Endodermal cell (in vitro differentiated cells): ENCODE data around the gene SERPINE3. TPM values are rescaled to one million over a fixed set of nuclear protein-coding genes. Genes with fewer than 3 reads are reported as not detected.

ENCODE experiments used
- DNase-seq: peaks from one replicate; pipeline ENCODE4 v3.0.0-alpha.2; 2017
- H3K27ac ChIP-seq: 2 replicates; pipeline ENCODE4 v1.5.1; 2013; ENCODE audit warnings: mild to moderate bottlenecking, low read depth, low read length, moderate library complexity
- H3K27me3 ChIP-seq: 2 replicates; pipeline ENCODE4 v1.6.1; 2013; ENCODE audit warnings: mild to moderate bottlenecking, low read length, moderate library complexity; ENCODE audit not compliant: insufficient read depth, control insufficient read depth, poor library complexity, severe bottlenecking
- H3K36me3 ChIP-seq: 2 replicates; pipeline ENCODE4 v1.7.0; 2013; ENCODE audit warnings: mild to moderate bottlenecking, low read length, moderate library complexity; ENCODE audit not compliant: control insufficient read depth, insufficient read depth
- H3K4me1 ChIP-seq: one replicate; pipeline ENCODE4 v1.7.0; 2013; ENCODE audit warnings: low read length; ENCODE audit not compliant: control insufficient read depth, insufficient read depth
- H3K4me3 ChIP-seq: 2 replicates; pipeline ENCODE4 v1.5.1; 2013; ENCODE audit warnings: mild to moderate bottlenecking, low read length, moderate library complexity
- H3K9ac ChIP-seq: 2 replicates; pipeline ENCODE4 v1.6.1; 2013; ENCODE audit warnings: mild to moderate bottlenecking, low read length, moderate library complexity; ENCODE audit not compliant: poor library complexity, severe bottlenecking; ENCODE audit errors: extremely low read depth
- H3K9me3 ChIP-seq: 2 replicates; pipeline ENCODE4 v1.6.1; 2013; ENCODE audit warnings: mild to moderate bottlenecking, low read length, moderate library complexity; ENCODE audit not compliant: control insufficient read depth
- H3K27ac Mint-ChIP-seq: 2 replicates; pipeline ENCODE4 v1.8.0; 2020; ENCODE audit warnings: mixed read lengths
- H3K27me3 Mint-ChIP-seq: 2 replicates; pipeline ENCODE4 v1.8.0; 2021; ENCODE audit warnings: mild to moderate bottlenecking, mixed read lengths; ENCODE audit not compliant: insufficient read depth
- H3K36me3 Mint-ChIP-seq: 2 replicates; pipeline ENCODE4 v1.8.0; 2020; ENCODE audit warnings: low read depth, mixed read lengths
- H3K4me1 Mint-ChIP-seq: 2 replicates; pipeline ENCODE4 v1.8.0; 2020; ENCODE audit warnings: mixed read lengths
- H3K4me3 Mint-ChIP-seq: 2 replicates; pipeline ENCODE4 v1.8.0; 2020; ENCODE audit warnings: mild to moderate bottlenecking, moderate library complexity, mixed read lengths
- H3K9me3 Mint-ChIP-seq: 2 replicates; pipeline ENCODE4 v1.8.0; 2020; ENCODE audit warnings: mild to moderate bottlenecking, mixed read lengths
- WGBS, 2 experiments: methylation state at CpG; one replicate each; pipeline versions ENCODE4 v1.1.5 to v1.1.7; 2013; ENCODE audit warnings: missing lambda C conversion rate in 2 of 2, mixed read lengths in 1 of 2; ENCODE audit not compliant: insufficient coverage in 1 of 2, insufficient read length in 1 of 2; 5-methylcytosine and 5-hydroxymethylcytosine counted together
- total RNA-seq, 2 donors: library from RNA; stranded (reverse); fragmentation: NEBNext Ultra II Directional in 1 of 2; extraction: Animal tissue kit (Norgen Biotek cat#: 25700) in 1 of 2; gene quantifications; 2 replicates in 1 of 2; 3 replicates in 1 of 2; pipeline ENCODE4 v1.2.1, GENCODE V29; 2021
- TF ChIP-seq, protein P1 (sequence below): fragments of 200-600 bp; sonication (generic); conservative IDR thresholded peaks from 2 replicates; pipeline ENCODE4 v1.5.0; 2021; ENCODE audit warnings: antibody characterized with exemption, mild to moderate bottlenecking

The SERPINE3 gene
- total RNA-seq, 2 donors from 2014 or later: 0.89 TPM; not detected in 1

DNA sequence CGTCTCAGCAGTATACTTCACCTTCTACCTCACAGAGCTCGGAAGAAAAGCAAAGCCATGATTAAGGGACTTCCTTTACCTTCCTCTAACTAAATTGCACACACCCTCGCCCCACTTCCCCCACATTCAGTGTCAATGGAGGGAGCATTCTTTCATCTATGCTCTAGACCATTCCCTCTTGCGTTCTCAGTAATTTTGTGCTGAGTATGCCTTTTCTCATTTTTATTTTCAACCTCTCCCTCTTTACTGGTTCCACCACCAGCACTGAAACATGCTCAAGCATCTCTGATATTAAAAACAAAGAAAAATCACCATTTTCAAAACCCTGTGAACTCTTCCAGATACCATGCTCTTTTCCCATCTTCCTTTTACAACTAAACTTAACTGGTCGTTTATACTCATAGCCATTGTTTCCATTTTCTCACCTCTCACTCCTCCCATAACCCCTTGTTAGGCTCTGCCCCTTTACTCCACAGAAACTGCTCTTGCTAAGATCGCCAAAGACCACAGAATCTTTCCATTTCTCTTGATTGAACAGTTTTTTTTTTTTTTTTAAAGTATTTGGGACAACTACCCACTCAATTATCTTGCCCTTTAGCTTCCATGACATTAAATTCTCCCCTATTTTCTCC lies 32.4 kb downstream of the SERPINE3 start:
- Histone ChIP-seq H3K4me3 (no peak overlapping the region), H3K4me1 (peaks cover 5% of the 10 kb centered on the region), H3K36me3 (peaks cover 93% of the 10 kb centered on the region), H3K27me3 (no peaks in the 10 kb centered on the region), H3K9me3 (no peaks in the 10 kb centered on the region), H3K27ac (no peak overlapping the region), H3K9ac (no peak overlapping the region)
- Mint-ChIP-seq H3K27ac (no peak overlapping the region), H3K4me3 (no peak overlapping the region), H3K27me3 (no peaks in the 10 kb centered on the region), H3K4me1 (no peaks in the 10 kb centered on the region), H3K36me3 (peaks cover 34% of the 10 kb centered on the region), H3K9me3 (no peaks in the 10 kb centered on the region)
- TF ChIP-seq, protein P1, sequence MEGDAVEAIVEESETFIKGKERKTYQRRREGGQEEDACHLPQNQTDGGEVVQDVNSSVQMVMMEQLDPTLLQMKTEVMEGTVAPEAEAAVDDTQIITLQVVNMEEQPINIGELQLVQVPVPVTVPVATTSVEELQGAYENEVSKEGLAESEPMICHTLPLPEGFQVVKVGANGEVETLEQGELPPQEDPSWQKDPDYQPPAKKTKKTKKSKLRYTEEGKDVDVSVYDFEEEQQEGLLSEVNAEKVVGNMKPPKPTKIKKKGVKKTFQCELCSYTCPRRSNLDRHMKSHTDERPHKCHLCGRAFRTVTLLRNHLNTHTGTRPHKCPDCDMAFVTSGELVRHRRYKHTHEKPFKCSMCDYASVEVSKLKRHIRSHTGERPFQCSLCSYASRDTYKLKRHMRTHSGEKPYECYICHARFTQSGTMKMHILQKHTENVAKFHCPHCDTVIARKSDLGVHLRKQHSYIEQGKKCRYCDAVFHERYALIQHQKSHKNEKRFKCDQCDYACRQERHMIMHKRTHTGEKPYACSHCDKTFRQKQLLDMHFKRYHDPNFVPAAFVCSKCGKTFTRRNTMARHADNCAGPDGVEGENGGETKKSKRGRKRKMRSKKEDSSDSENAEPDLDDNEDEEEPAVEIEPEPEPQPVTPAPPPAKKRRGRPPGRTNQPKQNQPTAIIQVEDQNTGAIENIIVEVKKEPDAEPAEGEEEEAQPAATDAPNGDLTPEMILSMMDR: no peak
- DNase-seq: no peak
- WGBS, 2 experiments: 88 to 94% methylated on average over 5 to 6 of the region's 6 CpGs

GRCh38 chr13:51373451-51373850 lies 34.0 kb downstream of the SERPINE3 start:
- Mint-ChIP-seq H3K27me3 (no peaks in the 10 kb centered on the region), H3K4me1 (no peaks in the 10 kb centered on the region), H3K27ac (no peak overlapping the region), H3K9me3 (no peaks in the 10 kb centered on the region), H3K36me3 (peaks cover 39% of the 10 kb centered on the region), H3K4me3 (no peak overlapping the region)
- no peak for DNase-seq
- peaks cover 5% of the 10 kb centered on the region for H3K4me1 ChIP-seq
- H3K4me3 ChIP-seq: no peak overlapping the region
- H3K36me3 ChIP-seq: peaks cover 92% of the 10 kb centered on the region
- 96 to 97% methylated on average over 2 of the region's 2 CpGs for WGBS, 2 experiments
- H3K27me3 ChIP-seq: no peaks in the 10 kb centered on the region
- no peak overlapping the region for H3K9ac ChIP-seq
- H3K27ac ChIP-seq: no peak overlapping the region
- H3K9me3 ChIP-seq: no peaks in the 10 kb centered on the region
- TF ChIP-seq, protein P1: no peak

- Histone ChIP-seq H3K9ac (no peak overlapping the region), H3K27me3 (no peaks in the 10 kb centered on the region), H3K9me3 (no peaks in the 10 kb centered on the region), H3K27ac (no peak overlapping the region), H3K4me1 (no peaks in the 10 kb centered on the region), H3K4me3 (no peak overlapping the region), H3K36me3 (peaks cover 91% of the 10 kb centered on the region)
- Mint-ChIP-seq H3K27me3 (no peaks in the 10 kb centered on the region), H3K27ac (no peak overlapping the region), H3K9me3 (no peaks in the 10 kb centered on the region), H3K36me3 (peaks cover 45% of the 10 kb centered on the region), H3K4me3 (no peak overlapping the region), H3K4me1 (no peaks in the 10 kb centered on the region)
- no peak for DNase-seq
- TF ChIP-seq, protein P1: no peak
- WGBS, 2 experiments: 94 to 96% methylated on average over 4 of the region's 4 CpGs
Observed at GRCh38 chr13:51380269-51380668, 40.8 kb downstream of the SERPINE3 start.
